ENCODE measurements around the gene LCT.

The LCT gene

DNA sequence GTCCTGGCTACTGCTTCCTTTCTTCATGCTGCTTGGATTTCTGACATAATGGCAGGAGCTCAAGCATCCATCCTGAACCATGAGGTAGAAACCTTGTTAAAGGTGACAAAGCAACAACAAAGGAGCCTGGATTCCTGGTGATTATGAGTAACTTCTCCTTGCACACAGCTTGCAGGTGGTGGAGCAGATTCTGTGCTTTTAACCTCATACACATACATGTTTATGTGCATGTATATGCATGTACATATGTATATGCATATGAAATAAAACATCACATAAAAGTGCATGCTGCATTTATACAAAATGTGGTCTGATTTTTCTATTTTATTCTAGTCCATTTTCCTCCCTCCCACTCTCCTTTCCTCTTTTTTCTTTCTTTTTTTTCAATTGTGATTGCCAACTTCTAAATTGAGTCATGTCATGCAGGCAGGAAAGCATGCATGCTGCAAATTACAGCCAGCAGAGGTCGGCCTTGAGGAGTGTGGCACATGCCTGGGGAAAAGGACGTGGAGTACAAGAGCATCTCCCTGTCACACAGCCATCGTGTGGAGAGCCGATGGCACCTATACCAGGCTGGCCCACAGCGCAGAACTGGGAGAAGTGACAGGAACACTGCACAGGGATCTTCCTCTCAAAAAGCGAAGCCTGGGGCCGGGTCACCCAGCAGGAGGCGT lies 17.9 kb downstream of the LCT start (continued):
- TF ChIP-seq, protein P1, sequence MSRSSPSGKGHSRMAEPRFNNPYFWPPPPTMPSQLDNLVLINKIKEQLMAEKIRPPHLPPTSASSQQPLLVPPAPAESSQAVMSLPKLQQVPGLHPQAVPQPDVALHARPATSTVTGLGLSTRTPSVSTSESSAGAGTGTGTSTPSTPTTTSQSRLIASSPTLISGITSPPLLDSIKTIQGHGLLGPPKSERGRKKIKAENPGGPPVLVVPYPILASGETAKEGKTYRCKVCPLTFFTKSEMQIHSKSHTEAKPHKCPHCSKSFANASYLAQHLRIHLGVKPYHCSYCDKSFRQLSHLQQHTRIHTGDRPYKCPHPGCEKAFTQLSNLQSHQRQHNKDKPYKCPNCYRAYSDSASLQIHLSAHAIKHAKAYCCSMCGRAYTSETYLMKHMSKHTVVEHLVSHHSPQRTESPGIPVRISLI (tag by site-specific recombination; IDR thresholded peaks at IDR 0.05): no peak
- TF ChIP-seq ZNF114 (tag by site-specific recombination; IDR thresholded peaks at IDR 0.05) (no peak), ZNF350 (tag by site-specific recombination; IDR thresholded peaks at IDR 0.05) (no peak)

DNA sequence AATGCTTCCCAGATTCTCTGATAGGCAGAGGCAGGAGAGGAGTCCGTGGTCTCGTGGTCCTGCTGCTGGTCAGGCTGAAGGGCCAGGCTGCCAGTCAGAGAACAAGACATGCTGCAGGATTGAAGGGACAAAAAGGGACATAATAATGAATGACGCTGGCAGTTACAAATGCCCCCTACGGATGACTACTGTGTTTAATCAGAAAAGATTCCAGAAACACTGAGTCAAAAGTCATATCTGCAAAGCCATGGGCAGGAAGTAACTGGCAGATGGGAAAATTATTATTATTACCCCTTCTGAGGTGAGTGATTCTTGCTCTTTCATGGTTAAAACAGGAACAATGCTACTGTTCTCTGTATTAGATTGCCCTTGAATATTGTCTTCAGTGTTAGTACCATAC lies 19.0 kb downstream of the LCT start:
- CTCF ChIA-PET: interaction anchor here (1.0 kb wide), 1 partner anchor 24 kb away, joined by 5 read pairs; no protein-coding TSS in a partner anchor
- no peak for TF ChIP-seq ZNF792 (tag by site-specific recombination; IDR thresholded peaks at IDR 0.05)
- TF ChIP-seq, protein P2, sequence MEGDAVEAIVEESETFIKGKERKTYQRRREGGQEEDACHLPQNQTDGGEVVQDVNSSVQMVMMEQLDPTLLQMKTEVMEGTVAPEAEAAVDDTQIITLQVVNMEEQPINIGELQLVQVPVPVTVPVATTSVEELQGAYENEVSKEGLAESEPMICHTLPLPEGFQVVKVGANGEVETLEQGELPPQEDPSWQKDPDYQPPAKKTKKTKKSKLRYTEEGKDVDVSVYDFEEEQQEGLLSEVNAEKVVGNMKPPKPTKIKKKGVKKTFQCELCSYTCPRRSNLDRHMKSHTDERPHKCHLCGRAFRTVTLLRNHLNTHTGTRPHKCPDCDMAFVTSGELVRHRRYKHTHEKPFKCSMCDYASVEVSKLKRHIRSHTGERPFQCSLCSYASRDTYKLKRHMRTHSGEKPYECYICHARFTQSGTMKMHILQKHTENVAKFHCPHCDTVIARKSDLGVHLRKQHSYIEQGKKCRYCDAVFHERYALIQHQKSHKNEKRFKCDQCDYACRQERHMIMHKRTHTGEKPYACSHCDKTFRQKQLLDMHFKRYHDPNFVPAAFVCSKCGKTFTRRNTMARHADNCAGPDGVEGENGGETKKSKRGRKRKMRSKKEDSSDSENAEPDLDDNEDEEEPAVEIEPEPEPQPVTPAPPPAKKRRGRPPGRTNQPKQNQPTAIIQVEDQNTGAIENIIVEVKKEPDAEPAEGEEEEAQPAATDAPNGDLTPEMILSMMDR (tag by site-specific recombination; IDR thresholded peaks at IDR 0.05): no peak
- no peak overlapping the region for H3K4me3 ChIP-seq (ENCODE audit: low read depth, low read length)
- no peak overlapping the region for H3K27ac ChIP-seq (ENCODE audit: extremely low read depth, low read depth, low read length)
- no peaks in the 10 kb centered on the region for H3K4me1 ChIP-seq (ENCODE audit: control insufficient read depth, insufficient read depth, low read length)
- POLR2A ChIA-PET: no interaction called here
- no peaks in the 10 kb centered on the region for H3K36me3 ChIP-seq (ENCODE audit: control insufficient read depth in 2 of 2, insufficient read depth in 1 of 2, low read length in 2 of 2)
- no peaks in the 10 kb centered on the region for H3K9me3 ChIP-seq (ENCODE audit: control insufficient read depth, insufficient read depth, low read depth, low read length)

DNA sequence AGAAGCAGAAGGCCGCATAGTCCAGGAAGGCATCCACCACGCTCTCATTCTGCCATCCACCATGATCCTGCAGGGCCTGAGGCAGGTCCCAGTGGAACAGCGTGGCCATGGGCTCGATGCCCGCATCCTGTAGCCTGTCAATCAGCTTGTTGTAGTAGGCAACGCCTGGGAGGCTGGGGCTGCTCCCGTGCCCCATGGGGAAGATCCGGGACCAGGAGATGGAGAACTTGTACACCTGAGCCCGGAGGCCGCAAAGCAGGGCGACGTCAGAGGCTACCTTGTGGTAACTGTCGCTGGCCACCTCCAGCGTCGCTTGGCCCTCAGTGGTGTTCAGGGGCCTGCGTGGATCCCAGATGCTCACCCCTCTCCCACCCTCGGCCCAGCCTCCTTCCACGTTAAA lies 19.5 kb downstream of the LCT start:
- Histone ChIP-seq H3K4me3 (ENCODE audit: low read depth, low read length) (no peak overlapping the region), H3K4me1 (ENCODE audit: control insufficient read depth, insufficient read depth, low read length) (no peaks in the 10 kb centered on the region), H3K9me3 (ENCODE audit: control insufficient read depth, insufficient read depth, low read depth, low read length) (no peaks in the 10 kb centered on the region), H3K36me3 (ENCODE audit: control insufficient read depth in 2 of 2, insufficient read depth in 1 of 2, low read length in 2 of 2) (no peaks in the 10 kb centered on the region), H3K27ac (ENCODE audit: extremely low read depth, low read depth, low read length) (no peak overlapping the region)
- ChIA-PET POLR2A (no interaction called here), CTCF (interaction anchor here (0.6 kb wide), 1 partner anchor 19 kb away, joined by 4 read pairs; no protein-coding TSS in a partner anchor)
- TF ChIP-seq, protein P3, sequence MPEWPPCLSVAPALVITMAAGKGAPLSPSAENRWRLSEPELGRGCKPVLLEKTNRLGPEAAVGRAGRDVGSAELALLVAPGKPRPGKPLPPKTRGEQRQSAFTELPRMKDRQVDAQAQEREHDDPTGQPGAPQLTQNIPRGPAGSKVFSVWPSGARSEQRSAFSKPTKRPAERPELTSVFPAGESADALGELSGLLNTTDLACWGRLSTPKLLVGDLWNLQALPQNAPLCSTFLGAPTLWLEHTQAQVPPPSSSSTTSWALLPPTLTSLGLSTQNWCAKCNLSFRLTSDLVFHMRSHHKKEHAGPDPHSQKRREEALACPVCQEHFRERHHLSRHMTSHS (tag by site-specific recombination; IDR thresholded peaks at IDR 0.05): no peak
- TF ChIP-seq ZNF16 (tag by site-specific recombination; IDR thresholded peaks at IDR 0.05; ENCODE audit: low read depth): no peak
- TF ChIP-seq, protein P2 (tag by site-specific recombination; IDR thresholded peaks at IDR 0.05): no peak
- no peak for TF ChIP-seq ZNF768 (tag by site-specific recombination; IDR thresholded peaks at IDR 0.05)
- TF ChIP-seq GFI1B (tag by site-specific recombination; IDR thresholded peaks at IDR 0.05): no peak
- TF ChIP-seq HOXD13 (CRISPR knock-in tag; IDR thresholded peaks at IDR 0.05; ENCODE audit: borderline replicate concordance): no peak

DNA sequence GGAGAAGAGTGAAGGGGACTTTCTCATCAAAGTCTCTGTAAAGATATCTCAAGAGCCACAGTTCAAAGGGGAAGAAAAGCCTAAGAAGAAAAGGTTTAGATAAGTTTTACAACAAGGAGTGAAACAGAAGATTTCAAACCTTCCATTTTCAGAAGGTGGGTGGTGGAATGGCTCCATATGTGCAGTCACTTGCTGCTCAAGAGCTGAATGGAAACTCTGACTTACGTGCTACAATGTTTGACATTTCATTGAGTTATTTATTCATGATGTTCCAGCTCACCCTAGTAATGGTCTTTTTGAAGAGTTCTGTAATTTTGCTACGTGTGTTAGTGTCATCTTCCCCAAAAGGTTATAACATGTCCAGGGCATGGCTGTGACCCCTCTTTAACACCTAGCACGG lies 21.7 kb downstream of the LCT start:
- Histone ChIP-seq H3K9me3 (ENCODE audit: control insufficient read depth, insufficient read depth, low read depth, low read length) (no peaks in the 10 kb centered on the region), H3K4me3 (ENCODE audit: low read depth, low read length) (no peak overlapping the region), H3K27ac (ENCODE audit: extremely low read depth, low read depth, low read length) (no peak overlapping the region), H3K4me1 (ENCODE audit: control insufficient read depth, insufficient read depth, low read length) (no peaks in the 10 kb centered on the region), H3K36me3 (ENCODE audit: control insufficient read depth in 2 of 2, insufficient read depth in 1 of 2, low read length in 2 of 2) (no peaks in the 10 kb centered on the region)
- ChIA-PET POLR2A (no interaction called here), CTCF (interaction anchor here (0.6 to 2.5 kb wide), 2 partner anchors 18 to 60 kb away, joined by 3 to 11 read pairs; no protein-coding TSS in a partner anchor)
- TF ChIP-seq ZNF629 (tag by site-specific recombination; IDR thresholded peaks at IDR 0.05) (no peak), ZNF324 (tag by site-specific recombination; IDR thresholded peaks at IDR 0.05) (no peak), ZNF792 (tag by site-specific recombination; IDR thresholded peaks at IDR 0.05) (no peak), MZF1 (tag by site-specific recombination; IDR thresholded peaks at IDR 0.05; ENCODE audit: borderline replicate concordance) (no peak), ZFP3 (tag by site-specific recombination; IDR thresholded peaks at IDR 0.05; ENCODE audit: low read depth) (no peak), KLF1 (tag by site-specific recombination; IDR thresholded peaks at IDR 0.05) (no peak), ZSCAN23 (tag by site-specific recombination; IDR thresholded peaks at IDR 0.05) (no peak), ZSCAN16 (tag by site-specific recombination; IDR thresholded peaks at IDR 0.05) (no peak), ZNF596 (tag by site-specific recombination; IDR thresholded peaks at IDR 0.05) (no peak), ZNF146 (tag by site-specific recombination; IDR thresholded peaks at IDR 0.05) (no peak), ZXDB (tag by site-specific recombination; IDR thresholded peaks at IDR 0.05) (no peak), ZNF350 (tag by site-specific recombination; IDR thresholded peaks at IDR 0.05) (no peak), ZBTB1 (tag by site-specific recombination; IDR thresholded peaks at IDR 0.05) (no peak)
- TF ChIP-seq, protein P4, sequence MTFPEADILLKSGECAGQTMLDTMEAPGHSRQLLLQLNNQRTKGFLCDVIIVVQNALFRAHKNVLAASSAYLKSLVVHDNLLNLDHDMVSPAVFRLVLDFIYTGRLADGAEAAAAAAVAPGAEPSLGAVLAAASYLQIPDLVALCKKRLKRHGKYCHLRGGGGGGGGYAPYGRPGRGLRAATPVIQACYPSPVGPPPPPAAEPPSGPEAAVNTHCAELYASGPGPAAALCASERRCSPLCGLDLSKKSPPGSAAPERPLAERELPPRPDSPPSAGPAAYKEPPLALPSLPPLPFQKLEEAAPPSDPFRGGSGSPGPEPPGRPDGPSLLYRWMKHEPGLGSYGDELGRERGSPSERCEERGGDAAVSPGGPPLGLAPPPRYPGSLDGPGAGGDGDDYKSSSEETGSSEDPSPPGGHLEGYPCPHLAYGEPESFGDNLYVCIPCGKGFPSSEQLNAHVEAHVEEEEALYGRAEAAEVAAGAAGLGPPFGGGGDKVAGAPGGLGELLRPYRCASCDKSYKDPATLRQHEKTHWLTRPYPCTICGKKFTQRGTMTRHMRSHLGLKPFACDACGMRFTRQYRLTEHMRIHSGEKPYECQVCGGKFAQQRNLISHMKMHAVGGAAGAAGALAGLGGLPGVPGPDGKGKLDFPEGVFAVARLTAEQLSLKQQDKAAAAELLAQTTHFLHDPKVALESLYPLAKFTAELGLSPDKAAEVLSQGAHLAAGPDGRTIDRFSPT (tag by site-specific recombination; IDR thresholded peaks at IDR 0.05): no peak
